K562 (cell line): ENCODE data around the gene HHIPL2. TPM values are rescaled to one million over a fixed set of nuclear protein-coding genes. Genes with fewer than 3 reads are reported as not detected.

Experiments
- ATAC-seq: fragments of 200-7000 bp; cut with Tn5 transposase; 3 replicates; pipeline ENCODE4 v1.9.1; 2020; ENCODE audit warnings: moderate library complexity
- BruUV-seq: library from RNA; stranded (reverse); fragments of 400-500 nt; replicated peaks from 2 replicates; lab custom pipeline; 2021; lab: Mats Ljungman, UMichigan
- CTCF ChIA-PET: fragments of 300-600 bp; formaldehyde crosslinking; extraction: SDS; loops from one replicate; lab custom pipeline; 2021; ENCODE audit warnings: low intra/inter-chr PET ratio; lab: Yijun Ruan, JAX
- POLR2A ChIA-PET: fragments of 300-600, 350-650 bp; sonication (Branson Sonifier 250); formaldehyde crosslinking; extraction: SDS; loops from one replicate; lab custom pipeline; 2021; ENCODE audit warnings: antibody characterized with exemption, inconsistent platforms; lab: Yijun Ruan, JAX
- DNase-seq, 4 experiments: peaks; one replicate each; pipeline versions ENCODE4 v3.0.0 to v3.0.0-alpha.2; 2011 to 2018; ENCODE audit warnings: low spot score in 3 of 4, mixed read lengths in 3 of 4; ENCODE audit errors: extremely low read depth in 1 of 4
- FAIRE-seq: peaks from 2 replicates; lab custom pipeline; 2011; peaks lifted over from hg19 to GRCh38; lab: Jason Lieb, UNC
- H2AFZ ChIP-seq: 2 replicates; pipeline ENCODE4 v1.6.0; 2011; ENCODE audit warnings: low read depth, low read length, control low read depth, inconsistent platforms
- H3K27ac ChIP-seq: fragments of 200-600 bp; 3 replicates; pipeline ENCODE4 v1.8.0; 2011; ENCODE audit warnings: low read depth, mild to moderate bottlenecking, control low read depth, inconsistent platforms, low read length, moderate library complexity, mixed read lengths; ENCODE audit errors: extremely low read depth
- H3K27me3 ChIP-seq, 2 experiments: fragments of 300-600 bp in 1 of 2; 2 replicates in 1 of 2; 3 replicates in 1 of 2; pipeline versions ENCODE4 v1.6.0 to v1.8.0; 2011; ENCODE audit warnings: inconsistent platforms in 2 of 2, low read length in 2 of 2, mild to moderate bottlenecking in 1 of 2, mixed read lengths in 1 of 2, moderate library complexity in 1 of 2; ENCODE audit not compliant: control insufficient read depth in 2 of 2, insufficient read depth in 2 of 2
- H3K36me3 ChIP-seq: fragments of 300-600 bp; 3 replicates; pipeline ENCODE4 v1.8.0; 2011; ENCODE audit warnings: mild to moderate bottlenecking, low read length, inconsistent platforms; ENCODE audit not compliant: control insufficient read depth, insufficient read depth
- H3K4me1 ChIP-seq, 2 experiments: fragments of 200-600 bp in 1 of 2; replicated peaks in 1 of 2; 2 replicates in 1 of 2; 3 replicates in 1 of 2; pipeline versions ENCODE4 v1.5.1 to v1.8.0; 2011; ENCODE audit warnings: inconsistent platforms in 2 of 2, low read length in 2 of 2, mild to moderate bottlenecking in 1 of 2, mixed read lengths in 1 of 2, moderate library complexity in 1 of 2; ENCODE audit not compliant: control insufficient read depth in 2 of 2, insufficient read depth in 2 of 2
- H3K4me2 ChIP-seq: 2 replicates; pipeline ENCODE4 v1.6.1; 2011; ENCODE audit warnings: low read length, control low read depth, inconsistent platforms, mixed read lengths; ENCODE audit not compliant: insufficient read depth
- H3K4me3 ChIP-seq: fragments of 200-600 bp; sonication (generic), shearing (Covaris generic); 2 replicates; pipeline ENCODE4 v1.5.1; 2016; ENCODE audit warnings: control low read depth, inconsistent platforms
- H3K79me2 ChIP-seq: fragments of 200-600 bp; 3 replicates; pipeline ENCODE4 v1.8.0; 2011; ENCODE audit warnings: low read length, inconsistent platforms; ENCODE audit not compliant: control insufficient read depth, insufficient read depth
- H3K9ac ChIP-seq, 2 experiments: 2 replicates each; pipeline versions ENCODE4 v1.6.0 to v1.6.1; 2011; ENCODE audit warnings: low read depth in 2 of 2, low read length in 2 of 2, control low read depth in 1 of 2, inconsistent platforms in 1 of 2, mild to moderate bottlenecking in 1 of 2, mixed read lengths in 1 of 2; ENCODE audit not compliant: insufficient read depth in 1 of 2
- H3K9me1 ChIP-seq: one replicate; pipeline ENCODE4 v1.6.0; 2011; ENCODE audit warnings: inconsistent platforms, mild to moderate bottlenecking, low read length, moderate library complexity; ENCODE audit not compliant: control insufficient read depth, insufficient read depth
- H3K9me3 ChIP-seq: replicated peaks from 2 replicates; pipeline ENCODE4 v1.5.1; 2011; ENCODE audit warnings: low read depth, low read length, inconsistent platforms; ENCODE audit not compliant: control insufficient read depth, insufficient read depth
- H4K20me1 ChIP-seq: replicated peaks from 2 replicates; pipeline ENCODE4 v1.6.1; 2011; ENCODE audit warnings: low read length, inconsistent platforms, mixed read lengths; ENCODE audit not compliant: control insufficient read depth, insufficient read depth
- ARNT ChIP-seq, 2 experiments: fragments of 450-650 bp; IDR thresholded peaks; 2 replicates each; pipeline ENCODE4 v1.6.1; 2016; ENCODE audit warnings: mild to moderate bottlenecking in 1 of 2
- FOXA3 ChIP-seq, 2 experiments: fragments of 450-650 bp in 1 of 2; sonication (generic) in 1 of 2; formaldehyde crosslinking; IDR thresholded peaks in 1 of 2; conservative IDR thresholded peaks in 1 of 2; 2 replicates each; pipeline versions ENCODE4 v1.4.0 to v1.8.0; 2020 to 2022; ENCODE audit warnings: mild to moderate bottlenecking in 2 of 2, missing genetic modification reagents in 1 of 2
- HDAC3 ChIP-seq: fragments of 450-650 bp; IDR thresholded peaks from 2 replicates; pipeline ENCODE4 v1.6.1; 2018; ENCODE audit warnings: borderline replicate concordance, mild to moderate bottlenecking, moderate library complexity; ENCODE audit not compliant: partially characterized antibody
- RAD21 ChIP-seq, 2 experiments: fragments of 250-450 bp in 1 of 2; fragments of 450-650 bp in 1 of 2; sonication (Bioruptor Pico) in 1 of 2; formaldehyde crosslinking in 1 of 2; IDR thresholded peaks in 1 of 2; conservative IDR thresholded peaks in 1 of 2; 2 replicates each; pipeline versions ENCODE4 v1.4.0 to v1.8.0; 2020 to 2022; ENCODE audit warnings: mild to moderate bottlenecking in 2 of 2, moderate library complexity in 1 of 2
- TEAD4 ChIP-seq, 2 experiments: sonication (generic) in 1 of 2; formaldehyde crosslinking in 1 of 2; IDR thresholded peaks; 2 replicates each; pipeline versions ENCODE4 v1.6.1 to v1.8.0; 2012 to 2022; ENCODE audit warnings: borderline replicate concordance in 1 of 2, inconsistent platforms in 1 of 2, low read length in 1 of 2, mild to moderate bottlenecking in 1 of 2, missing genetic modification reagents in 1 of 2
- ZBTB9 ChIP-seq: fragments of 450-650 bp; formaldehyde crosslinking; IDR thresholded peaks from 2 replicates; pipeline ENCODE4 v1.4.0; 2020; ENCODE audit warnings: mild to moderate bottlenecking, moderate library complexity
- ZC3H8 ChIP-seq: fragments of 450-650 bp; IDR thresholded peaks from 2 replicates; pipeline ENCODE4 v1.6.1; 2017
- ZNF780A ChIP-seq: fragments of 250-450 bp; sonication (Bioruptor Pico); IDR thresholded peaks from 2 replicates; pipeline ENCODE4 v1.5.0; 2021; ENCODE audit warnings: mild to moderate bottlenecking
- WGBS: fragments of 100-300 bp; shearing (Covaris generic); methylation state at CpG from one replicate; pipeline ENCODE4 v1.1.6; 2016; ENCODE audit warnings: low coverage, mixed read lengths; ENCODE audit not compliant: insufficient coverage; ENCODE audit errors: missing lambda C conversion rate; 5-methylcytosine and 5-hydroxymethylcytosine counted together
- in situ Hi-C: fragments of 300-500 bp; cut with MboI; formaldehyde crosslinking; loops from 4 replicates; pipeline ENCODE4 v1.15.0; 2018; ENCODE audit warnings: inconsistent platforms, mixed read lengths
- intact Hi-C: fragments of 100-400 bp; cut with micrococcal nuclease; formaldehyde crosslinking; loops from 2 replicates; pipeline ENCODE4 v1.14.2; 2022
- polyA plus RNA-seq, 8 experiments: library from polyadenylated mRNA; depleted of rRNA in 4 of 8; stranded (reverse) in 5 of 8; unstranded in 3 of 8; fragments of >200 nt; fragmentation: Nextera tagmentation in 2 of 8; fragmentation: Illumina TruSeq in 1 of 8; extraction: Ambion mirVana in 2 of 8; extraction: Trizol in 1 of 8; gene quantifications; 2 replicates each; pipeline versions ENCODE4 v1.2.1 to v1.2.3, GENCODE V29; 2011 to 2014; ENCODE audit warnings: inconsistent platforms in 1 of 8, missing spikeins in 1 of 8
- total RNA-seq, 7 experiments: library from RNA; depleted of rRNA in 6 of 7; stranded (reverse); fragments of >200 nt in 6 of 7; fragmentation: Illumina TruSeq in 2 of 7; extraction: Trizol in 2 of 7; gene quantifications; 2 replicates each; pipeline versions ENCODE4 v1.2.1 to v1.2.3, GENCODE V29; 2011 to 2021; ENCODE audit warnings: low replicate concordance in 1 of 7
- TF ChIP-seq, protein P1 (sequence below), 2 experiments: IDR thresholded peaks in 1 of 2; conservative IDR thresholded peaks in 1 of 2; 2 replicates each; pipeline ENCODE4 v1.6.1; 2016; ENCODE audit warnings: low read depth in 2 of 2, mild to moderate bottlenecking in 1 of 2, missing compliant biosample characterization in 1 of 2, missing genetic modification characterization in 1 of 2, moderate library complexity in 1 of 2

Gene HHIPL2
- total and polyA plus RNA-seq, 9 of the 15 experiments (the other 6 are each of a cell fraction or from before 2014, with no cell fraction given): 0.05 to 0.60 (median 0.20) TPM; not detected in 1

GRCh38 chr1:222546091-222546490 lies 1.8 kb downstream of the HHIPL2 start:
- Histone ChIP-seq H4K20me1 (no peaks in the 10 kb centered on the region), H3K27ac (no peak overlapping the region), H3K9ac (no peak overlapping the region), H3K4me2 (no peak overlapping the region), H3K9me1 (no peaks in the 10 kb centered on the region), H2AFZ (no peak overlapping the region), H3K9me3 (no peaks in the 10 kb centered on the region), H3K4me1 (peaks cover 3 to 9% of the 10 kb centered on the region in 2 experiments; a peak in 4 of 5 replicates), H3K36me3 (no peaks in the 10 kb centered on the region), H3K27me3 (peaks cover 2 to 34% of the 10 kb centered on the region in 2 experiments; a peak in 4 of 5 replicates), H3K4me3 (no peak overlapping the region), H3K79me2 (no peaks in the 10 kb centered on the region)
- FAIRE-seq (peak; percentile 44), ATAC-seq (no peak), DNase-seq (no peak)
- TF ChIP-seq FOXA3 (CRISPR knock-in tag; conservative IDR thresholded peaks at IDR 0.05 in 1 of 2, IDR thresholded peaks at IDR 0.05 in 1 of 2): 0 out of 4 replicates have a peak, but pooled peaks of 1 of the 2 experiments have one; percentile 25
- no peak for TF ChIP-seq HDAC3
- intact Hi-C loops: no loop called here
- no TSS peak for BruUV-seq
- WGBS: 12% methylated on average over 7 of the region's 7 CpGs
- CTCF ChIA-PET: no interaction called here
- in situ Hi-C loops: no loop called here
- POLR2A ChIA-PET: interaction anchor here (0.6 to 1.6 kb wide), 3 partner anchors 9 to 53 kb away, joined by 3 to 5 read pairs (median 3); no protein-coding TSS in a partner anchor

- in situ Hi-C loops (no loop called here), intact Hi-C loops (loop anchor here (5.0 kb wide), 1 partner anchor 88 kb away; no protein-coding TSS in a partner anchor)
- H3K4me1 ChIP-seq: peaks cover 3 to 9% of the 10 kb centered on the region in 2 experiments; a peak in 4 of 5 replicates
- 33% methylated on average over 21 of the region's 21 CpGs for WGBS
- H3K27me3 ChIP-seq: peaks cover 2 to 34% of the 10 kb centered on the region in 2 experiments; a peak in 4 of 5 replicates
- ChIA-PET CTCF (no interaction called here), POLR2A (no interaction called here)
- FAIRE-seq: peak; percentile 49
- peak in 3 of 4 experiments; percentile 37 to 56 (median 51) for DNase-seq
- H3K36me3 ChIP-seq: no peaks in the 10 kb centered on the region
- H3K27ac ChIP-seq: no peak overlapping the region
- H3K4me2 ChIP-seq: peak overlapping the region; percentile 38; the same call in 1 of the 2 replicates
- peak overlapping the region; percentile 73 for H2AFZ ChIP-seq
- BruUV-seq: no TSS peak
- H3K9me1 ChIP-seq: no peaks in the 10 kb centered on the region
- peak overlapping the region in 1 of 2 experiments; percentile 46; a peak in 1 of 4 replicates for H3K9ac ChIP-seq
- H3K4me3 ChIP-seq: no peak overlapping the region
- no peaks in the 10 kb centered on the region for H3K79me2 ChIP-seq
- no peaks in the 10 kb centered on the region for H4K20me1 ChIP-seq
- ATAC-seq: peak; percentile 79
- no peaks in the 10 kb centered on the region for H3K9me3 ChIP-seq
- peak; percentile 19; the same call in 1 of the 2 replicates for TF ChIP-seq TEAD4 (IDR thresholded peaks at IDR 0.05; ENCODE audit: low read length)
- TF ChIP-seq TEAD4 (CRISPR knock-in tag; IDR thresholded peaks at IDR 0.05; ENCODE audit: borderline replicate concordance): no peak
- TF ChIP-seq, protein P1, sequence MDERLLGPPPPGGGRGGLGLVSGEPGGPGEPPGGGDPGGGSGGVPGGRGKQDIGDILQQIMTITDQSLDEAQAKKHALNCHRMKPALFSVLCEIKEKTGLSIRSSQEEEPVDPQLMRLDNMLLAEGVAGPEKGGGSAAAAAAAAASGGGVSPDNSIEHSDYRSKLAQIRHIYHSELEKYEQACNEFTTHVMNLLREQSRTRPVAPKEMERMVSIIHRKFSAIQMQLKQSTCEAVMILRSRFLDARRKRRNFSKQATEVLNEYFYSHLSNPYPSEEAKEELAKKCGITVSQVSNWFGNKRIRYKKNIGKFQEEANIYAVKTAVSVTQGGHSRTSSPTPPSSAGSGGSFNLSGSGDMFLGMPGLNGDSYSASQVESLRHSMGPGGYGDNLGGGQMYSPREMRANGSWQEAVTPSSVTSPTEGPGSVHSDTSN (CRISPR knock-in tag; IDR thresholded peaks at IDR 0.05; ENCODE audit: low read depth): peak; percentile 31; the same call in 1 of the 2 replicates
- TF ChIP-seq, protein P1 (tag; conservative IDR thresholded peaks at IDR 0.05; ENCODE audit: low read depth): 0 out of 2 replicates have a peak, but pooled peaks have one; percentile 34
- no peak for TF ChIP-seq ARNT (IDR thresholded peaks at IDR 0.05)
- peak in 1 of 2 experiments; percentile 42; a peak in 2 of 4 replicates for TF ChIP-seq RAD21 (CRISPR knock-in tag; conservative IDR thresholded peaks at IDR 0.05 in 1 of 2, IDR thresholded peaks at IDR 0.05 in 1 of 2)
- no peak for TF ChIP-seq ZBTB9 (CRISPR knock-in tag)
- TF ChIP-seq ZNF780A (CRISPR knock-in tag): no peak
- TF ChIP-seq ZC3H8: no peak
These were observed 4.1 kb downstream of the HHIPL2 start for GRCh38 chr1:222543817-222544216.
